ENCODE data around the gene GABRA5. TPM values are rescaled to one million over a fixed set of nuclear protein-coding genes. Genes with fewer than 3 reads are reported as not detected.

GABRA5 gene
- total RNA-seq, 1 experiment from 2014 or later: not detected

DNA sequence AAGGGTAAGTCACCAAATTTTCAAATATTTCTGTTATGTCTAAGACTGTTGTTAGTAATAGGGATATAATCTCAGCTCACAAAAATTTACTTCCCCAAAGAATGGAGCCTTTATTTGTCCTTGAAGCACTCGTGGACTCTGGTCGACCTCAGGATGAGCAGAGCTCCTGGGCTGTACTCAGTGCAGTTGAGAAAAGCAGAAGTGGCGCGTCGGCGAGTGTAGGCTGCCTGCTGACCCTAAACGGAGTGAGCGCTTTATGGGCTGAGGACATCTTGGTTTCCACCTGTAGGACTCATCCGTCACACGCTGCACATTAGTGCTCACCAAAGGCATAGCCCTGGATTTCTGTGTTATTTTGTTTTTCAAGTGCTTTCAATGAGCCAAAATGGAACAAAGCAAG, 11.0 kb downstream of the GABRA5 start:
- Histone ChIP-seq H3F3A (ENCODE audit: insufficient read depth, low read depth) (no peaks in the 10 kb centered on the region), H3K4me2 (no peak overlapping the region), H3K9me2 (ENCODE audit: insufficient read depth) (no peaks in the 10 kb centered on the region), H3K4me1 (replicated peaks; ENCODE audit: insufficient read depth) (no peaks in the 10 kb centered on the region), H3K79me2 (ENCODE audit: low read depth) (no peaks in the 10 kb centered on the region), H2AFZ (no peak overlapping the region), H3K27me3 (ENCODE audit: insufficient read depth, low read depth) (peaks cover 13% of the 10 kb centered on the region; the same call in 1 of the 2 replicates), H3K27ac (no peak overlapping the region), H3K9me3 (ENCODE audit: insufficient read depth, low read depth) (no peaks in the 10 kb centered on the region), H4K20me1 (ENCODE audit: insufficient read depth) (no peaks in the 10 kb centered on the region), H3K4me3 (no peak overlapping the region), H3K36me3 (ENCODE audit: low read depth) (no peaks in the 10 kb centered on the region)
- no peak for DNase-seq
- intact Hi-C loops (cut with micrococcal nuclease; ENCODE audit: unreplicated experiment): no loop called here
- ChIA-PET POLR2A (ENCODE audit: unreplicated experiment) (no interaction called here), CTCF (no interaction called here)
- TF ChIP-seq, protein P1, sequence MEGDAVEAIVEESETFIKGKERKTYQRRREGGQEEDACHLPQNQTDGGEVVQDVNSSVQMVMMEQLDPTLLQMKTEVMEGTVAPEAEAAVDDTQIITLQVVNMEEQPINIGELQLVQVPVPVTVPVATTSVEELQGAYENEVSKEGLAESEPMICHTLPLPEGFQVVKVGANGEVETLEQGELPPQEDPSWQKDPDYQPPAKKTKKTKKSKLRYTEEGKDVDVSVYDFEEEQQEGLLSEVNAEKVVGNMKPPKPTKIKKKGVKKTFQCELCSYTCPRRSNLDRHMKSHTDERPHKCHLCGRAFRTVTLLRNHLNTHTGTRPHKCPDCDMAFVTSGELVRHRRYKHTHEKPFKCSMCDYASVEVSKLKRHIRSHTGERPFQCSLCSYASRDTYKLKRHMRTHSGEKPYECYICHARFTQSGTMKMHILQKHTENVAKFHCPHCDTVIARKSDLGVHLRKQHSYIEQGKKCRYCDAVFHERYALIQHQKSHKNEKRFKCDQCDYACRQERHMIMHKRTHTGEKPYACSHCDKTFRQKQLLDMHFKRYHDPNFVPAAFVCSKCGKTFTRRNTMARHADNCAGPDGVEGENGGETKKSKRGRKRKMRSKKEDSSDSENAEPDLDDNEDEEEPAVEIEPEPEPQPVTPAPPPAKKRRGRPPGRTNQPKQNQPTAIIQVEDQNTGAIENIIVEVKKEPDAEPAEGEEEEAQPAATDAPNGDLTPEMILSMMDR (conservative IDR thresholded peaks at IDR 0.05): no peak
- TF ChIP-seq EZH2 (IDR thresholded peaks at IDR 0.05; ENCODE audit: low read depth): no peak
- no TSS peak for BruUV-seq (replicated peaks)

- Histone ChIP-seq H3K9me2 (ENCODE audit: insufficient read depth) (no peaks in the 10 kb centered on the region), H4K20me1 (ENCODE audit: insufficient read depth) (no peaks in the 10 kb centered on the region), H3K4me3 (no peak overlapping the region), H2AFZ (no peak overlapping the region), H3K4me1 (replicated peaks; ENCODE audit: insufficient read depth) (no peaks in the 10 kb centered on the region), H3K27me3 (ENCODE audit: insufficient read depth, low read depth) (peaks cover 13% of the 10 kb centered on the region; the same call in 1 of the 2 replicates), H3K27ac (no peak overlapping the region), H3F3A (ENCODE audit: insufficient read depth, low read depth) (no peaks in the 10 kb centered on the region), H3K4me2 (no peak overlapping the region), H3K36me3 (ENCODE audit: low read depth) (no peaks in the 10 kb centered on the region), H3K9me3 (ENCODE audit: insufficient read depth, low read depth) (no peaks in the 10 kb centered on the region), H3K79me2 (ENCODE audit: low read depth) (no peaks in the 10 kb centered on the region)
- intact Hi-C loops (cut with micrococcal nuclease; ENCODE audit: unreplicated experiment): no loop called here
- no peak for DNase-seq
- ChIA-PET POLR2A (ENCODE audit: unreplicated experiment) (interaction anchor here (0.8 kb wide), 1 partner anchor 582 kb away, joined by 4 read pairs; no protein-coding TSS in a partner anchor), CTCF (no interaction called here)
- no TSS peak for BruUV-seq (replicated peaks)
- no peak for TF ChIP-seq EZH2 (IDR thresholded peaks at IDR 0.05; ENCODE audit: low read depth)
- TF ChIP-seq, protein P1 (conservative IDR thresholded peaks at IDR 0.05): no peak
Observed at GRCh38 chr15:26879706-26880105, 12.8 kb downstream of the GABRA5 start.

- Histone ChIP-seq H3K27ac (no peak overlapping the region), H4K20me1 (ENCODE audit: insufficient read depth) (no peaks in the 10 kb centered on the region), H3F3A (ENCODE audit: insufficient read depth, low read depth) (no peaks in the 10 kb centered on the region), H3K9me3 (ENCODE audit: insufficient read depth, low read depth) (no peaks in the 10 kb centered on the region), H3K36me3 (ENCODE audit: low read depth) (no peaks in the 10 kb centered on the region), H3K4me1 (replicated peaks; ENCODE audit: insufficient read depth) (no peaks in the 10 kb centered on the region), H3K27me3 (ENCODE audit: insufficient read depth, low read depth) (peaks cover 8% of the 10 kb centered on the region; the same call in 1 of the 2 replicates), H2AFZ (no peak overlapping the region), H3K4me3 (no peak overlapping the region), H3K4me2 (no peak overlapping the region), H3K9me2 (ENCODE audit: insufficient read depth) (no peaks in the 10 kb centered on the region), H3K79me2 (ENCODE audit: low read depth) (no peaks in the 10 kb centered on the region)
- CTCF ChIA-PET: no interaction called here
- DNase-seq: no peak
- POLR2A ChIA-PET (ENCODE audit: unreplicated experiment): no interaction called here
- TF ChIP-seq, protein P1 (conservative IDR thresholded peaks at IDR 0.05): no peak
- TF ChIP-seq EZH2 (IDR thresholded peaks at IDR 0.05; ENCODE audit: low read depth): no peak
- BruUV-seq (replicated peaks): no TSS peak
- intact Hi-C loops (cut with micrococcal nuclease; ENCODE audit: unreplicated experiment): no loop called here
Observed at GRCh38 chr15:26882112-26882511, 15.2 kb downstream of the GABRA5 start.
